ENCODE data around the gene SCN8A.
"Not testable (repeated sequence)": the region's sequence is repeated elsewhere in the genome, so short reads cannot be mapped to it uniquely, and the experiment has no call there.

The SCN8A gene

GRCh38 chr12:51592034-51592705 is 1.1 kb downstream of the SCN8A start:
- H3K27me3 ChIP-seq (ENCODE audit: control insufficient read depth, insufficient read depth, low read length) = peaks cover 12% of the 10 kb centered on the region
- H3K36me3 ChIP-seq (ENCODE audit: control insufficient read depth, low read depth, low read length) = no peaks in the 10 kb centered on the region
- no peaks in the 10 kb centered on the region for H3K9me3 ChIP-seq (ENCODE audit: control insufficient read depth, low read depth, low read length)
- no peak overlapping the region for H3K9ac ChIP-seq (ENCODE audit: low read length)
- peaks cover 10% of the 10 kb centered on the region for H3K4me1 ChIP-seq (ENCODE audit: control insufficient read depth, low read depth, low read length)
- no peak overlapping the region for H3K27ac ChIP-seq (ENCODE audit: low read length)
- peak overlapping the region; percentile 92 for H3K4me3 ChIP-seq (ENCODE audit: low read length)

- H3K4me3 ChIP-seq (ENCODE audit: low read length) = peak overlapping the region; percentile 92
- no peak overlapping the region for H3K27ac ChIP-seq (ENCODE audit: low read length)
- no peak overlapping the region for H3K9ac ChIP-seq (ENCODE audit: low read length)
- H3K9me3 ChIP-seq (ENCODE audit: control insufficient read depth, low read depth, low read length) = no peaks in the 10 kb centered on the region
- no peaks in the 10 kb centered on the region for H3K36me3 ChIP-seq (ENCODE audit: control insufficient read depth, low read depth, low read length)
- H3K27me3 ChIP-seq (ENCODE audit: control insufficient read depth, insufficient read depth, low read length) = peaks cover 12% of the 10 kb centered on the region
- H3K4me1 ChIP-seq (ENCODE audit: control insufficient read depth, low read depth, low read length) = peaks cover 10% of the 10 kb centered on the region
These were observed 2.0 kb downstream of the SCN8A start for GRCh38 chr12:51593021-51593420.

GRCh38 chr12:51593539-51593938 is 2.5 kb downstream of the SCN8A start:
- Histone ChIP-seq H3K36me3 (ENCODE audit: control insufficient read depth, low read depth, low read length) (no peaks in the 10 kb centered on the region), H3K9me3 (ENCODE audit: control insufficient read depth, low read depth, low read length) (no peaks in the 10 kb centered on the region), H3K4me1 (ENCODE audit: control insufficient read depth, low read depth, low read length) (peaks cover 10% of the 10 kb centered on the region), H3K27me3 (ENCODE audit: control insufficient read depth, insufficient read depth, low read length) (peaks cover 12% of the 10 kb centered on the region), H3K27ac (ENCODE audit: low read length) (no peak overlapping the region), H3K9ac (ENCODE audit: low read length) (no peak overlapping the region), H3K4me3 (ENCODE audit: low read length) (no peak overlapping the region)

GRCh38 chr12:51598156-51598555 is 7.1 kb downstream of the SCN8A start:
- Histone ChIP-seq H3K4me1 (ENCODE audit: control insufficient read depth, low read depth, low read length) (peaks cover 11% of the 10 kb centered on the region), H3K9ac (ENCODE audit: low read length) (no peak overlapping the region), H3K9me3 (ENCODE audit: control insufficient read depth, low read depth, low read length) (no peaks in the 10 kb centered on the region), H3K4me3 (ENCODE audit: low read length) (no peak overlapping the region), H3K36me3 (ENCODE audit: control insufficient read depth, low read depth, low read length) (no peaks in the 10 kb centered on the region), H3K27ac (ENCODE audit: low read length) (no peak overlapping the region), H3K27me3 (ENCODE audit: control insufficient read depth, insufficient read depth, low read length) (no peaks in the 10 kb centered on the region)

GRCh38 chr12:51600721-51601120 is 9.7 kb downstream of the SCN8A start:
- no peaks in the 10 kb centered on the region for H3K36me3 ChIP-seq (ENCODE audit: control insufficient read depth, low read depth, low read length)
- H3K4me1 ChIP-seq (ENCODE audit: control insufficient read depth, low read depth, low read length) = peaks cover 11% of the 10 kb centered on the region
- no peaks in the 10 kb centered on the region for H3K9me3 ChIP-seq (ENCODE audit: control insufficient read depth, low read depth, low read length)
- H3K27me3 ChIP-seq (ENCODE audit: control insufficient read depth, insufficient read depth, low read length) = no peaks in the 10 kb centered on the region
- no peak overlapping the region for H3K4me3 ChIP-seq (ENCODE audit: low read length)
- no peak overlapping the region for H3K9ac ChIP-seq (ENCODE audit: low read length)
- H3K27ac ChIP-seq (ENCODE audit: low read length) = no peak overlapping the region

GRCh38 chr12:51601241-51601640 is 10.2 kb downstream of the SCN8A start:
- Histone ChIP-seq H3K4me3 (ENCODE audit: low read length) (no peak overlapping the region), H3K27me3 (ENCODE audit: control insufficient read depth, insufficient read depth, low read length) (no peaks in the 10 kb centered on the region)

GRCh38 chr12:51605896-51606295 is 14.9 kb downstream of the SCN8A start:
- not testable (repeated sequence) for H3K27ac ChIP-seq (ENCODE audit: low read length); H3K9me3 ChIP-seq (ENCODE audit: control insufficient read depth, low read depth, low read length); H3K27me3 ChIP-seq (ENCODE audit: control insufficient read depth, insufficient read depth, low read length); H3K4me1 ChIP-seq (ENCODE audit: control insufficient read depth, low read depth, low read length); H3K4me3 ChIP-seq (ENCODE audit: low read length); H3K36me3 ChIP-seq (ENCODE audit: control insufficient read depth, low read depth, low read length); H3K9ac ChIP-seq (ENCODE audit: low read length)

More at GRCh38 chr12:51601241-51601640, 10.2 kb downstream of the SCN8A start:
- H3K9ac ChIP-seq (ENCODE audit: low read length) = no peak overlapping the region
- no peaks in the 10 kb centered on the region for H3K36me3 ChIP-seq (ENCODE audit: control insufficient read depth, low read depth, low read length)
- H3K4me1 ChIP-seq (ENCODE audit: control insufficient read depth, low read depth, low read length) = peaks cover 11% of the 10 kb centered on the region
- no peaks in the 10 kb centered on the region for H3K9me3 ChIP-seq (ENCODE audit: control insufficient read depth, low read depth, low read length)
- H3K27ac ChIP-seq (ENCODE audit: low read length) = no peak overlapping the region

- not testable (repeated sequence) for H3K27ac ChIP-seq (ENCODE audit: low read length); H3K4me1 ChIP-seq (ENCODE audit: control insufficient read depth, low read depth, low read length); H3K9ac ChIP-seq (ENCODE audit: low read length); H3K9me3 ChIP-seq (ENCODE audit: control insufficient read depth, low read depth, low read length); H3K27me3 ChIP-seq (ENCODE audit: control insufficient read depth, insufficient read depth, low read length); H3K4me3 ChIP-seq (ENCODE audit: low read length); H3K36me3 ChIP-seq (ENCODE audit: control insufficient read depth, low read depth, low read length)
These were observed 16.2 kb downstream of the SCN8A start for GRCh38 chr12:51607197-51607596.

GRCh38 chr12:51620448-51620847 is 29.4 kb downstream of the SCN8A start:
- Histone ChIP-seq H3K9me3 (ENCODE audit: control insufficient read depth, low read depth, low read length) (no peaks in the 10 kb centered on the region), H3K36me3 (ENCODE audit: control insufficient read depth, low read depth, low read length) (no peaks in the 10 kb centered on the region), H3K9ac (ENCODE audit: low read length) (no peak overlapping the region), H3K27me3 (ENCODE audit: control insufficient read depth, insufficient read depth, low read length) (no peaks in the 10 kb centered on the region), H3K27ac (ENCODE audit: low read length) (no peak overlapping the region), H3K4me1 (ENCODE audit: control insufficient read depth, low read depth, low read length) (peaks cover 13% of the 10 kb centered on the region), H3K4me3 (ENCODE audit: low read length) (no peak overlapping the region)

GRCh38 chr12:51621156-51621922 is 30.3 kb downstream of the SCN8A start:
- Histone ChIP-seq H3K4me3 (ENCODE audit: low read length) (no peak overlapping the region), H3K9ac (ENCODE audit: low read length) (no peak overlapping the region), H3K27me3 (ENCODE audit: control insufficient read depth, insufficient read depth, low read length) (no peaks in the 10 kb centered on the region), H3K9me3 (ENCODE audit: control insufficient read depth, low read depth, low read length) (no peaks in the 10 kb centered on the region), H3K36me3 (ENCODE audit: control insufficient read depth, low read depth, low read length) (no peaks in the 10 kb centered on the region), H3K4me1 (ENCODE audit: control insufficient read depth, low read depth, low read length) (peaks cover 13% of the 10 kb centered on the region), H3K27ac (ENCODE audit: low read length) (no peak overlapping the region)

GRCh38 chr12:51622564-51622963 is 31.5 kb downstream of the SCN8A start:
- Histone ChIP-seq H3K4me1 (ENCODE audit: control insufficient read depth, low read depth, low read length) (peaks cover 13% of the 10 kb centered on the region), H3K27me3 (ENCODE audit: control insufficient read depth, insufficient read depth, low read length) (no peaks in the 10 kb centered on the region), H3K36me3 (ENCODE audit: control insufficient read depth, low read depth, low read length) (no peaks in the 10 kb centered on the region), H3K9me3 (ENCODE audit: control insufficient read depth, low read depth, low read length) (no peaks in the 10 kb centered on the region), H3K9ac (ENCODE audit: low read length) (no peak overlapping the region), H3K27ac (ENCODE audit: low read length) (no peak overlapping the region), H3K4me3 (ENCODE audit: low read length) (peak overlapping the region; percentile 16)

- Histone ChIP-seq H3K9ac (ENCODE audit: low read length) (no peak overlapping the region), H3K27me3 (ENCODE audit: control insufficient read depth, insufficient read depth, low read length) (no peaks in the 10 kb centered on the region), H3K4me1 (ENCODE audit: control insufficient read depth, low read depth, low read length) (peaks cover 13% of the 10 kb centered on the region), H3K27ac (ENCODE audit: low read length) (no peak overlapping the region), H3K36me3 (ENCODE audit: control insufficient read depth, low read depth, low read length) (no peaks in the 10 kb centered on the region), H3K4me3 (ENCODE audit: low read length) (no peak overlapping the region), H3K9me3 (ENCODE audit: control insufficient read depth, low read depth, low read length) (no peaks in the 10 kb centered on the region)
These were observed 34.3 kb downstream of the SCN8A start for GRCh38 chr12:51625370-51625769.

Measured in iPS-18a (cell line).